ENCODE data around the gene PAQR6. TPM values are rescaled to one million over a fixed set of nuclear protein-coding genes. Genes with fewer than 3 reads are reported as not detected.

The PAQR6 gene
- total RNA-seq, 1 donor: 0.43 TPM

DNA sequence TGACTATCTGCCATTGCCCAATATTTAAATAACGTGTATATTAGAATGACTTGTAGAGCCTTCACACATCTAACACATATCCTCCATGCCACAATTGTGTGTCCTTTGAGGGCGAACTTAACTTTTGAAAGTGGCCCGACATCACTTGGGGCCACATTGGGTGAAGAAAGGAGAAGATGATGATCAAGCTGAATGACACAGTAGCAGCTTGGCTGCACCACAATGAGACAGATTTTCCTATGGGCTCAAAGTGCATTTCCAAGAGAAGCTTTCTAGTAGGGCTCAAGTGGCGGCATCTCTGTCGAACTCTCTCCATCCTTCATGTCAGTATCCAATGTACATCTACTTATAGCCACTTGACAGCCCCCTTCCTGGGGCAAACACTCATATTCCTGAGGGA, 9.6 kb downstream of the PAQR6 start:
- DNase-seq (ENCODE audit: low read depth): no peak
- TF ChIP-seq, protein P1, sequence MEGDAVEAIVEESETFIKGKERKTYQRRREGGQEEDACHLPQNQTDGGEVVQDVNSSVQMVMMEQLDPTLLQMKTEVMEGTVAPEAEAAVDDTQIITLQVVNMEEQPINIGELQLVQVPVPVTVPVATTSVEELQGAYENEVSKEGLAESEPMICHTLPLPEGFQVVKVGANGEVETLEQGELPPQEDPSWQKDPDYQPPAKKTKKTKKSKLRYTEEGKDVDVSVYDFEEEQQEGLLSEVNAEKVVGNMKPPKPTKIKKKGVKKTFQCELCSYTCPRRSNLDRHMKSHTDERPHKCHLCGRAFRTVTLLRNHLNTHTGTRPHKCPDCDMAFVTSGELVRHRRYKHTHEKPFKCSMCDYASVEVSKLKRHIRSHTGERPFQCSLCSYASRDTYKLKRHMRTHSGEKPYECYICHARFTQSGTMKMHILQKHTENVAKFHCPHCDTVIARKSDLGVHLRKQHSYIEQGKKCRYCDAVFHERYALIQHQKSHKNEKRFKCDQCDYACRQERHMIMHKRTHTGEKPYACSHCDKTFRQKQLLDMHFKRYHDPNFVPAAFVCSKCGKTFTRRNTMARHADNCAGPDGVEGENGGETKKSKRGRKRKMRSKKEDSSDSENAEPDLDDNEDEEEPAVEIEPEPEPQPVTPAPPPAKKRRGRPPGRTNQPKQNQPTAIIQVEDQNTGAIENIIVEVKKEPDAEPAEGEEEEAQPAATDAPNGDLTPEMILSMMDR (IDR thresholded peaks at IDR 0.05; ENCODE audit: insufficient read depth, low read depth, low read length): no peak

DNA sequence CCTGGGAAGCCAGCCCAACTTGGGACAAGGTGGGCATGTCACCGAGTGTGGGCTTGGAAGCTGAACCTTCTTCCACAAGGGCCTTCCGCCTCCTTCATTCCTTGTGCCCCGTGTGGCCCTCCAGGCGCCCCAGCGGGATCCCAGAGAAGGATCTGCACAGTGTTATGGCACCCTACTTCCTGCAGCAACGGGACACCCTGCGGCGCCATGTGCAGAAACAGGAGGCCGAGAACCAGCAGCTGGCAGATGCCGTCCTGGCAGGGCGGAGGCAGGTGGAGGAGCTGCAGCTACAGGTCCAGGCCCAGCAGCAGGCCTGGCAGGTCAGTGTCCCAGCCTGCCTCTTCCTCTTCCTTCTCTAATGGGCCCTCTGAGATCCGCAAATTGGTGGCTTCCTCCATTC, 11.7 kb downstream of the PAQR6 start:
- TF ChIP-seq, protein P1 (IDR thresholded peaks at IDR 0.05; ENCODE audit: insufficient read depth, low read depth, low read length): no peak
- DNase-seq (ENCODE audit: low read depth): no peak
- H3K4me3 ChIP-seq (ENCODE audit: low read depth, low read length): no peak overlapping the region

More for the DNA sequence above, 9.6 kb downstream of the PAQR6 start:
- no peak overlapping the region for H3K4me3 ChIP-seq (ENCODE audit: low read depth, low read length)

DNA sequence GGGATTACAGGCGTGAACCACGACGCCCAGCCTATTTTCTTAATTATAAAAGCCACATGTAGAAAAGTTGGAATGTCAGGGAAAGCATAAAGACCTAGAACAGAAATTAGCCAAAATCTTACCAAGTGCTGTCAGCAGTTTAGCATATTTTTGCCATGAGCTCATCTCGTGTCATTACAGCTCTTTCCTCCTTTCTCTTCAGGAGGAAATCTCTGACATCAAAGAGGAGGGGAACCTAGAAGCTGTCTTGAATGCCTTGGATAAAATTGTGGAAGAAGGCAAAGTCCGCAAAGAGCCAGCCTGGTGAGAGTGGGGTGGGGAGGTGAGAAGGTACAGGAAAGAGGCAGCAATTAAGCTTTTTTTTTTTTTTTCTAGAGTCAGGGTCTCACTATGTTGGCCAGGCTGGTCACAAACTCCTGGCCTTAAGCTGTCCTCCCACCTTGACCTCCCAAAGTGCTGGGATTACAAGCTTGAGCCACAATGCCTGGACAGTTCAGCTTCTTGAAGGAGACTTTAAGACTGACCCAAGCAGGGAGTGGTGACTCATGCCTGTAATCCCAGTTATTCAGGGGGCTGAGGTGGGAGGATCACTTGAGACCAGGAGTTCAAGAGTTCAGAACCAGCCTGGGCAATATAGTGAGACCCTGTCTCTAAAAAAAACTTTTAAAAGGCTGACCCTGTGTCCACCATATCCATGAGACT, 14.3 kb downstream of the PAQR6 start:
- H3K4me3 ChIP-seq (ENCODE audit: low read depth, low read length): no peak overlapping the region
- peak; percentile 81 for DNase-seq (ENCODE audit: low read depth)

DNA sequence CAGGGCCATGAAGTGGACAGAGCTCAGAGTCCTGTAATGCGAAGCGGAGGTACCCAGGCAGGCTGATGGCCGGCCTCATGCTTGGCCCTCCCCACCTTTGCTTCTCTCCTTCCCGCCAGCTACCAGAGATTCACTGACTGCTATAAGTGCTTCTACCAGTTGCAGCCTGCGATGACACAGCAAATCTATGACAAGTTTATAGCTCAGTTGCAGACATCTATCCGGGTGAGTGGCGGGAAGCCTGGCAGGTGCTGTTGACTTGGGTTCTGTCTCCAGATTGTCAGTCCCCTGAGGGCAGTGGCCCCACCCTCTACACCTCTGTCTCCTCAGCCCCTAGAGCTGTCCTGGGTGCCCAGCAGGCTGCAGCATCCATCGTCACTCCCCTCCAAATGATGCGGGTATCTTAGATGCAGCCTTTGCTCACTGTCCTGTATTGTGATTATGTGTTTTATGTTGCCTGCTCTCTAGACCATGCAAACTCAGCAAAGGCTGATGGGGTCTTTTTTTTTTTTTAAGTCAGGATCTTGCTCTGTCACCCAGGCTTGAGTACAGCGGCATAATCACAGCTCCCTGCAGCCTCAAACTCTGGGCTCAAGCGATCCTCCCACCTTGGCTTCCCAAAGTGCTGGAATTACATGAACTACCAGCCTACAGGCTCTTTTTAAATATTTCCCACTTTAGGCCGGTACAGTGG, 15.5 kb downstream of the PAQR6 start:
- no peak overlapping the region for H3K4me3 ChIP-seq (ENCODE audit: low read depth, low read length)
- DNase-seq (ENCODE audit: low read depth): no peak
- TF ChIP-seq, protein P1 (IDR thresholded peaks at IDR 0.05; ENCODE audit: insufficient read depth, low read depth, low read length): no peak

More for the DNA sequence above, 14.3 kb downstream of the PAQR6 start:
- TF ChIP-seq, protein P1 (IDR thresholded peaks at IDR 0.05; ENCODE audit: insufficient read depth, low read depth, low read length): no peak

DNA sequence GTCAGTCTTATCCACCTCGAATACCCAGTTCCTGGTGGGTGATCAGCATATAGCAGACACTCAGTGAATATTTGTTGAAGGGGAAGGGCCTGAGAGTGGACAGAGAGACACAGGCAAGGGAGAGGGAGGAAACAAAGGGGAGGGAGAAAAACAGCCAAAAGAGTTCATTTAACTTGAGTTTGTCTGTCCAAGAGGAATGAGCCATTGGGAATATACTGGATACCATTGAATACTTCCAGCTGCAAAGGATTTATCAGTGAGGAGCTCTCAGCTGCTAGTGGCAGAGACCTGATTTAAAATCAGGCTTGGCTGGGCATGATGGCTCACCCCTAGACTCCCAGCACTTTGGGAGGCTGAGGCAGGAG, 17.4 kb downstream of the PAQR6 start:
- no peak for DNase-seq (ENCODE audit: low read depth)
- no peak overlapping the region for H3K4me3 ChIP-seq (ENCODE audit: low read depth, low read length)
- TF ChIP-seq, protein P1 (IDR thresholded peaks at IDR 0.05; ENCODE audit: insufficient read depth, low read depth, low read length): no peak

DNA sequence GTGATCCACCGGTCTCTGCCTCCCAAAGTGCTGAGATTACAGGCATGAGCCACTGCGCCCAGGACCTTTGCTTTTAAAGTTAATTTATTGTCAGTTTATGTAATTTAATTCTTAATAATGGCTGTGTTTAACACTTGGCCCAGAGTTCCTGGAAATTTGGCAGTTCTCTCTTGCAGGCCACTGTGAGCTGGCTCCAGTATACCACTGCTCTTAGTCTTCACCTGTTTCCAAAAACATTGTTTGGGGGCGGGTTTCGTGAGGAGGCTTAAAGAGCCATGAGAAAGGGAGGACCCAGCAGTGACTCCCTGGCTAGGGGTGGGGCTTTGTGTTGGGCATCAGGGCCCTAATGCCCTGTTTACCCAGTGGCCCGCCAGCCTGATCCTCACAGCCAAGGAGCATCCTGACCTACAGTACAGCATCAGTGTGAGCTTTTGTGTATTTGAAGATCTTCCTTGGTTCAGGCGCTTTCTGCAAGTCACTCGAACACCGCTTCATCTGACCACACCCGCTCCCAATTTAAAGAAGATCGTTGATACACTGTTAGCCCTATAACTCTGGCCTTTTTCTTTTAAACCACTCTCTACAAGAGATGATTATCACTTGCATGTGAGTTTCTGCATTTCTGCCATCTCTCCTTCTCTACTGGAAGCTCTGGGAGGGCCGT, 17.9 kb downstream of the PAQR6 start:
- no peak overlapping the region for H3K4me3 ChIP-seq (ENCODE audit: low read depth, low read length)
- TF ChIP-seq, protein P1 (IDR thresholded peaks at IDR 0.05; ENCODE audit: insufficient read depth, low read depth, low read length): no peak
- no peak for DNase-seq (ENCODE audit: low read depth)

All from fibroblast of villous mesenchyme (primary cell).